ENCODE measurements around the gene ABTB2.

DNA sequence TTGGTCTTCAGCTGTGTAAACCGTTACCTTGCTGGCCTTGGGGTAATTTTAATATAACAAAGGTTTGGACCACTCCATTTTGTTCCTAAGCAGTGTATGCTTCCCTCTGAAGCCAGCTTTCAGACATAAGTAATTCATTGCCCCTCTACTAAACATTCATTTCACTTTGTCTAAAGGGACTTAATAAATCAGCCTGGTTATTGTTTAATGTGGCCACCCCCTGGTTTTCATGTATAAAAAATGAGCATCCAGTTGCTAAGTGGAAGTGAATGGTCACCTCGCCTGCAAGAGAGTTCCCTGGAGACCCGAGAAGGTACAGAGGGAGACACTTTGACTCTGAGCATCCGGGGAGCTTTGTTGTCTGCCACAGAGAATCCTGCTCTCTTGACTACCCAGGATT lies 3.9 kb downstream of the ABTB2 start:
- no peak for TF ChIP-seq CTCF (conservative IDR thresholded peaks at IDR 0.05; ENCODE audit: low read depth, low read length)
- no peak for TF ChIP-seq EZH2 (IDR thresholded peaks at IDR 0.05; ENCODE audit: borderline replicate concordance, low read depth, low read length, poor library complexity, severe bottlenecking)

All from A673 (cell line).